Activated T-helper 1 cell treated with anti-CD3 and anti-CD28 coated beads, Interleukin-12 subunit alpha, Interleukin-12 subunit beta, Interleukin-2, Interleukin-4 antibody, amounts not matched to agents 30 ng/mL and 10 ng/mL and 1 ng/mL, durations not matched to agents 14 hours and 24 hours and 36 hours (primary cell): Measurements from ENCODE around the gene PLRG1. TPM values are rescaled to one million over a fixed set of nuclear protein-coding genes. Genes with fewer than 3 reads are reported as not detected.

Source experiments
- total RNA-seq: library from RNA; stranded (reverse); gene quantifications from 2 replicates; pipeline ENCODE4 v1.2.3, GENCODE V29; 2022

The PLRG1 gene
- total RNA-seq, 1 donor from 2014 or later: 96.4 TPM

Other genes with a start within 250 kb of the PLRG1 start
- gene DCHS2, start 58.6 kb downstream of the PLRG1 start, total RNA-seq: not detected in 2 replicates
- not detected in 2 replicates for gene FGB, start 12.6 kb upstream of the PLRG1 start, total RNA-seq
- not detected in 2 replicates for gene FGA, start 40.3 kb upstream of the PLRG1 start, total RNA-seq
- gene FGG, start 62.3 kb upstream of the PLRG1 start, total RNA-seq: not detected in 2 replicates
- not detected in 2 replicates for gene LRAT, start 193.6 kb upstream of the PLRG1 start, total RNA-seq
- gene RBM46, start 230.9 kb upstream of the PLRG1 start, total RNA-seq: not detected in 2 replicates